Prostate gland (tissue), 2 donors: ENCODE results near the gene HK1.

Experiments used
- POLR2A ChIP-seq: fragments of 450-650 bp; IDR thresholded peaks from one replicate; pipeline ENCODE4 v1.6.1; 2016; ENCODE audit warnings: antibody characterized with exemption, mild to moderate bottlenecking
- POLR2AphosphoS5 ChIP-seq: sonication (generic); formaldehyde crosslinking; IDR thresholded peaks from one replicate; pipeline ENCODE4 v1.6.1; 2017; ENCODE audit warnings: antibody characterized with exemption
- TF ChIP-seq, protein P1 (sequence below), 4 experiments: fragments of 200-600 bp in 2 of 4; fragments of 450-650 bp in 2 of 4; sonication (generic) in 2 of 4; IDR thresholded peaks; 1 replicate in 3 of 4; 2 replicates in 1 of 4; pipeline ENCODE4 v1.5.1; 2016 to 2019; ENCODE audit warnings: antibody characterized with exemption in 4 of 4, mild to moderate bottlenecking in 2 of 4, moderate library complexity in 2 of 4

DNA sequence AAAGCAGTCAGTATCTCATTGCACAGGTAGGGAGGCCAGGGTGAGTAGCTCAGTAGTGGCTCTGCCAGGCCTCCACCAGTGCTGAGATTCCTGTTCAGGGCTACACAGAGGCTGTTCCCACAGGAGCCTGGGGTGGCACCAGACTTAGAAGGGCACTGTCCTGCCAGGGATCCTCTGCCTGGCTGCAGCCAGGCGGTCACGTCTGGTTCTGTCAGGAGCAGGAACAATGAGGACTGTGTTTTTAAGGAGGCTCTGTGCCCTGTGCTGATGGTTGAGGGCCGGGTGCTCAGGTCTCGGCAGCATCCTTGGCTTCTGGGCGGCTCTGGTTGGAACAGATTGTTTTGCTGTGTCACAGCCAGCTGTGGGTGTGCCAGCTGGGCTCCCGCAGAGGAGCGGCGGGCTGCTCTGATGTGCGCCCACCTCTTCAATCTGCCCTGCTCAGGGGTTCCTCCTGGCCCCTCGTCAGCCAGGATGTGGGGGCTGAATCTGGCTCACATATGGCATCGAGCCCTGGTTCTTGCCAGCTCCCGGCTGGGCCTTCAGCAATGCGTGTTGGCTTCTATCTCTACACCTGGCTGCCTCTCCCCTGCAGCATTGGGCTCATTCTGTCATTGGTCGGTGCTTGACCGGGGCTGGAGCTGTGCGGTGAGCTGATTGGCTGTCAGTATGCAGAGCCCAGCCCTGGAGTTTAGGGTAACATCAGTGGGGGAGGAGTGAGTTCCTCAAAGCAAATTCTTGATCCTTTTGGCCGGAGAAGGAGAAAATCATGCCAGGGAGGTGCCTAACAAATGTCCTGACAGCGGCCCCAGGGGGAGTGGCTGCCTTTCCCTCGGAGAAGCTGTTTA, 97.2 kb downstream of the HK1 start:
- TF ChIP-seq, protein P1, sequence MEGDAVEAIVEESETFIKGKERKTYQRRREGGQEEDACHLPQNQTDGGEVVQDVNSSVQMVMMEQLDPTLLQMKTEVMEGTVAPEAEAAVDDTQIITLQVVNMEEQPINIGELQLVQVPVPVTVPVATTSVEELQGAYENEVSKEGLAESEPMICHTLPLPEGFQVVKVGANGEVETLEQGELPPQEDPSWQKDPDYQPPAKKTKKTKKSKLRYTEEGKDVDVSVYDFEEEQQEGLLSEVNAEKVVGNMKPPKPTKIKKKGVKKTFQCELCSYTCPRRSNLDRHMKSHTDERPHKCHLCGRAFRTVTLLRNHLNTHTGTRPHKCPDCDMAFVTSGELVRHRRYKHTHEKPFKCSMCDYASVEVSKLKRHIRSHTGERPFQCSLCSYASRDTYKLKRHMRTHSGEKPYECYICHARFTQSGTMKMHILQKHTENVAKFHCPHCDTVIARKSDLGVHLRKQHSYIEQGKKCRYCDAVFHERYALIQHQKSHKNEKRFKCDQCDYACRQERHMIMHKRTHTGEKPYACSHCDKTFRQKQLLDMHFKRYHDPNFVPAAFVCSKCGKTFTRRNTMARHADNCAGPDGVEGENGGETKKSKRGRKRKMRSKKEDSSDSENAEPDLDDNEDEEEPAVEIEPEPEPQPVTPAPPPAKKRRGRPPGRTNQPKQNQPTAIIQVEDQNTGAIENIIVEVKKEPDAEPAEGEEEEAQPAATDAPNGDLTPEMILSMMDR (IDR thresholded peaks at IDR 0.05): peak in 2 of 4 experiments; percentile 26 to 56
- TF ChIP-seq POLR2A: no peak
- TF ChIP-seq POLR2AphosphoS5: peak; percentile 81
